Measurements from ENCODE around the gene ACAP3.
"Not testable (repeated sequence)": the region's sequence is repeated elsewhere in the genome, so short reads cannot be mapped to it uniquely, and the experiment has no call there.

The ACAP3 gene

DNA sequence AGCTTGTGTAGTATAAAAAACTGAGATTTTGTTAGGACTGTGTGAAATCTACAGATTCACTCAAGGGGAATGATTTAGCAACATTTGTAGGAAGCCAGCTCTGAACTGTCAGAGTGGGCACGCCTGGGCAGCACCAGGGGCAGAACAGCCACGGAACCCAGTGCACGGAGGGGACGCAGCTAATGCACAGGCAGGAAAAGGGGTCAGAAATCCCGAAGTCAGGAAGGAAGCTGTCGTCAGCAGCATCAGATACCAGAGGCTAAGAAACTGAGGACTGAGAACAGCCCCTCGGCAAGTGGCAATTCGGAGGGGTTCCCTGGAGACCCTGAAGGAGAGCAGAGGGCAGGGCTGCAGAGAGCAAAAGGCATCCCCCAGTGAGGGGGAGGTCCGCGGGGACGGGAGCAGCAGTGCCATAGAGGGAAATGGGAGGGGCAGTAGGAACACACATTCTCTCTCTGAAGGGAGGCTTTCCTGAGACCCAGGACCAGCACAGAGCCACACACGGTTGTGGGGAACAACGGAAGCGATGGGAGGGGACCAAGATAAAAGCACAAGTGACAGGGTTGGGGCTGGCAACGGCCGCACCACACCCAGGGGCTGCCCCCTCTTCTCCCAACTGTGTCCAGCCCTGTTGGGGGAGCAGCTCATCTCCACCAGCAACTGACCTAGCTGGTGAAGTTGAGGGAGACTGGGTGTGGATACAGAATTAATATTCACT is 46.7 kb downstream of the ACAP3 start:
- DNase-seq, result no peak

DNA sequence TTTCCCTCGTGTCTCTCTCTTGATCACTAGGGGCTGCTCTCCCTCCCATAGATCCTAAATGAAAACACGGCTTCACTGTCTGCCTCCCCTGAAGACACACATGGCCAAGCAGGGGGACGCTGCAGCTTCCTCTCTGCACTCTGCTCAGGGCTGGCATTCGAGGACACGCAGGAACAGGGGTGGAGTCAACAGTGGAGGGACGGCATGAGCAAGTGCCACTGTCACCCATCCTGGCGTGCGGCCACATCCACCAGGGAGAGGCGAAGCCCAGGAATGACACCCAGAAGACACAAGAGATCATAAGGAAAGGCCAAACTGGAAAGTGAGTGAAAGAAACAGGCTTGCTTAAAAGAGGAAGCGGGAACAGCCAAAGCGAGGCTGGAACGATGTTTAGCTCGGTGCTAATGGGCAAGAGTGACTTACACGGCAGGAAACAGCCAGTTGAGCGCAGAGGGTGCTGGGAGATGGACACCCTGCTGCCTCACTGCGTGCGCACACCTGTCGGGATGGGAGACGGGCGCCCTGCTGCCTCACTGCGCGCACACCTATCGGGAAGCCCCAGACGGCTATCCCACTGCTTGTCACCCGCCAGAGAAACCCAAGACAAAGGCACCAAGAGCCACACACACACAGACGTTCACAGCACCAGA is 47.7 kb downstream of the ACAP3 start:
- DNase-seq, result no peak

DNA sequence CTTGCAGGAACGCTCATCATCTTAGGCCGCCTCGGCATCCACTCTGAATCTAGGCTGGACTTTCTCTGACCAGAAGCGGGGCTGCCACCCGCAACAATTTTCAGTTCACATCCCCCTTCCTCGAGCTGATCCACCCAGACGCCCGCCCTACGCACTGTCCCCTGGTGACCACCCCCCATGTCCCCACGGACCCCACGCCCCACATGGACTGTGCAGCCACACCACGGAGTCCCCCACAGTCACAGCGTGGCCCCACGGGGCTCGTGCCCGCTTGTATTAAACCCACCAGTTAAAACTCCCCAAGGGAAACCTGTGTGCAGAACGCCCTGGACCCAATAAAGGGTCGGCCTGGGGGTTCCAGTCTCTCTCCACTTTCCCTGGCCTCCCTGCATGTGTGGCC is 48.2 kb downstream of the ACAP3 start:
- no peak for DNase-seq

DNA sequence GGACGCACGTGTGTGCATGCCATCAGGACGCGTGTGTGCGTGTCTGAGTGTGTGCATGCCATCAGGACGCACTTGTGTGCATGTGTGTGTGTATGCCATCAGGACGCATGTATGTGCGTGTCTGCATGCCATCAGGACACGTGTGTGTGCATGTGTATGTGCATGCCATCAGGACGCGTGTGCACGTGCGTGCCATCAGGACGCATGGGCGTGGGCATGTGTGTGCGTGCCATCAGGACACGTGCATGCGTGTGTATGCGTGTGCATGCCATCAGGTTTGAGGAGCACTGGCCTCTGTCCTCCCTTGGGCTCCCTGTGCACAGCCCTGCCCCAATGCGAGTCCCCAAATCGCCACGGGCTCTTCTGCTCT is 48.6 kb downstream of the ACAP3 start:
- DNase-seq, result no peak

DNA sequence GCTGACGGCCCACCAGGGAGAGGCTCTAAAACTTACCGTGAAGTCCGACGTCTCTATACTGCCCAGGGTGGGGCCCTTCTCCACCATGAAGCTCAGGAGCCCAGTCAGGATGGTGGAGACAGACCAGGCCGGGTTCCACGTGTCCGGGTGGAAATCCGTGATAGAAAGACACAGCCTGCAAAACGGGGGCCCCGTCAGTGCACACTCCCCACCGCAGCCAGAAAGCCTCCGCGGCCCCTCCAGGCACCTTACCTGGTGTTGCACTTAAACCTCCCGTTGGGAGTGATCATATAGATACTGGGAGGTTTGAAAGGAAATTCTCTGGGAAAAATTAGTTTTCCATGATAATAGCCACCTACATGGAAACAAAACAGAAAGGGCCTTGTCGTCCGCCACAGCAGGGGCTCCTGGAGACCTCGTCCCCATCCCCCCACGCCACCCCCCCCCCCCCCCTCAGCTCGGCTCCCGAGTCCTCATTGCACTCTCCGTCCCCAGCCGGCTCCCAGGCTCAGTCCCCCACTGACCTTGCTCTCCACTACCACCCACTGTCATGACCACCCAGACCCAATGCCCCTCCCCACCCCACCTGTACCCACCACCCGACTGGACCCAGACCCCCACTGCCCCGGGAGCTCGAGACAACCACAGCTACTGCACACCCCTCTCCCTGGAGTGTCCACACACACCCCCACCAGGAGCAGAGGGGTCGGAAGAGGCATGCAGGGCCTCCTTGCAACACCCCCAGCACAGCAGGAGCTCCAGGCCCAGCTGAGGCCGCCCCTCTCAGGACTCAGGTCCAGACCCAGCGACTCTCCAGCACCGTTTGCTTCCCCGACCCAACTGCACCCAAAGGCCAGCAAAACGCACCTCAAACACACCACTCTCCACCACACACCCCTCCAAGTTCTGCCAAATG is 50.5 kb downstream of the ACAP3 start:
- no peak for DNase-seq

DNA sequence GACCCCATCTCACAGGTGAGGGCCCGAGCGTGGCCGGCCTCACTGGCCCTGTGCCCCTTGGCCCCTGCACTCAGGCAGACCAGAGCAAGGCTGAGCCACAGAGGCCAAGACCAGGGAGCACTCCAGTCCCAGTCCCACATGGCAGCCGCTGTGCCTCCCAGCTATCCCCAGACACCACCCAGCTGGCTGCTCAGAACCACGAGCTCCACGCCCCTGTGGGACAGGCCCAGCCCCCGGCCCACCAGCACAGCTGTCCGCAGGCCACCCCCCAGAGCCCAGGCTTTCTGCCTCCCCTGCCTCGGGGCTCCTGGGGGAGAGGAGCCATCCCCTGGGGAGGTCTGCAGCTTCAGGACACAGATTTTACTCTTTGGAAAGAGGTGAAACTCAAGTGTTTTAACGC is 52.1 kb downstream of the ACAP3 start:
- no peak for DNase-seq

DNA sequence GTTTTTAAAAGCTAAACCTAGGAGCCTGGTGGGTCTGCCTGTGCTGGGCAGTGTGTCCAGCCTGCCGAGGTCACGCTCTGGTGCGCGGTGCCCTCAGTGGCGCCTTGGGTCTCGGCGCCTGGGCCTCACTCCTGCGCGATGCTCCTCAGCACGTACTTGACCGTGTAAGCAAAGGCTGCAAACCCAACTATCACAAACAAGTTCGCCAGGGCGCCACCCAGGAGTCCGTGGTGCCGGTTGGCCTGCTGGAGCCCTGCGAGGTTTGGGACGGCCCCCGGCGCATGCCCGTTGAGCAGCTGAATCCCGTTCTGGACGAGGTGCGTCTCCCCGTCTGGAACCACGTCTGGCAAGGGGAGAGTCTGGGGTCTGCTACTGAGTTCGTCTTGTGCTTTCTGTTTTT is 52.7 kb downstream of the ACAP3 start:
- no peak for DNase-seq

DNA sequence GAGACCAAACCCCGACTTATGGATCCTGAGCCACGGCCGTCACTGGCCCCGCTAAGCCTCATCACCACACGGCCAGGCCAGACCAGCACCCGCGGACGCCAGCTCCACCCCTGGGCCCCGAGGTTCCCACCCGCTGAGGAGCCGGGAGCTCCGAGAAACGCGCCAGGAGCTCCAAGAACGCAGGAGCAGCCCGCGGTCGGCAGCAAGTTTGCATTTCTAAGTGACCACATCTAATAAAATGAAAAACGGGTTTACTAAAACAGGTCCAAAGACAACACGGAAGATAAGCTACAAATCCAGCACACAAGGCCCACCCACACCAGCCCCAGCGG is 53.1 kb downstream of the ACAP3 start:
- DNase-seq, result no peak

DNA sequence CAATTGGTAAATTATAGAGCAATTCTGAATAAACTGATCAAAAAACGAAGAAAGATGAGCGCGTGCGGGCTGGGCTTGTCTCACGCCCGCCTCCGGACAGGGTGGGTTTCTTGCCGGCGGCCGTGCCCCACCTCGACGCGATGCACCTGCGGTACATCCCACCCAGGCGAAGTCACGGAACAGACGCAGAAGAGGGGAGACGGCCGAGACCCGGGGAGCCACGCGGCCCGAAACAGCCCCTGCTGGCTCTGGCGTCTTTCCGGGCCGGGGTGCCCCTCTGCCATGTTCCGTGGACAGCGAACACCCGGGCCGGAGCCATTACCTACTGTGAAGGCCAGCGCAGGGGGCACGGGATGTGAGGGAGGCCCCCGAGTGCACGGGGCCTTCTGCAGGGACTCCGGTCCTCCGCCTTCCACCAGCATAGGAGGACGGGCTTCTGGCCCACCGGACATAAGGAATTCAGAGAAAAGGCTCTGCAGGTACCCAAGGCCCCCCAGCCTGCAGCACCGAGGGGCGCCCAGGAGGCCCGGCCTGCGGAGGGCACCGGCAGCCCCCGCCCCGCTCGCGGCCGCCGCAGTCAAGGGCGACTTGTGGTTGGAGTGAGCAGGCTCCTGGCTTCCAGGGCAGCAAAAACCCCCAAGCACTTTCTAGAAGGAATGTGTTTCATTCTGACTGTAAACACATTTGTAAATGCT is 53.6 kb downstream of the ACAP3 start:
- DNase-seq, result no peak

DNA sequence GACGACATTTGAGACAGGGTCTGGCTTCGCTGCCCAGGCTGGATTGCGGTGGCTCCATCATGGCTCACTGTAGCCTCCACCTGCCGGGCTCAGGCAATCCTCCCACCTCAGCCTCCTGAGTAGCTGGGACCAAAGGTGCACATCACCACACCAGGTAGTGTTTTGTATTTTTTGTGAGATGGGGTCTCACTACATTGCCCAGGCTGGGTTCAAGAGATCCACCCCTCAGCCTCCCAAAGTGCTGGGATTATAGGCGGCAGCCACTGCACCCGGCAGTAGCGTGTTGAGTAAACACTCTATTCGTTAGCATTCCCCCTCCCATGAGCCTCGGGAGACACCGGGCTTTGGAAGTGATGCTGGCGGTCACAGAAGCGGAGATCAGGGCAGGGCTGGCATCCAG is 54.4 kb downstream of the ACAP3 start:
- no peak for DNase-seq

DNA sequence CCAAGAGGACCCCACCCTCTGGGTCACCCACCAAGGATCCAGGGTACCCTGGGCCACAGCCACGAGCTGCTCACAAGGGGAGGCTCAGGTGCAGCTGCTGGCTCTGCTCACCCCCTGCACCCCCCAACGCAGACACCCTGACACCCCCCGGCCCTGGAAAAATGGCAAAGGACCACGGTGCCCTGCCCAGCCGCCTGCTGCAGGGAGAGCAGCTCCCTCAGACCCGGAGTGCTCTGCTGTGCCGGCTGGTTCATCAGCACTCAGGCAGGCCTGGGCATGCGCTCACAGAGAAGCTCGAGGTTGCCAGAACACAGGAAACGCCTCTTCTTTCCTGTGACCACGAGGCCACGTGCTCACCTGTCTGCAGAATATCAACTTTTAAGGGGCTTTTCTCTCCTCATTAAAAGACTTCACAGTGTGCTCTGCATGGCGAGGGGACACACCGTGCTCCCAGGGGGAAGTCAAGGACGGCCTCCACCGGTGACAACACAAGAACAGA is 56.9 kb downstream of the ACAP3 start:
- no peak for DNase-seq

DNA sequence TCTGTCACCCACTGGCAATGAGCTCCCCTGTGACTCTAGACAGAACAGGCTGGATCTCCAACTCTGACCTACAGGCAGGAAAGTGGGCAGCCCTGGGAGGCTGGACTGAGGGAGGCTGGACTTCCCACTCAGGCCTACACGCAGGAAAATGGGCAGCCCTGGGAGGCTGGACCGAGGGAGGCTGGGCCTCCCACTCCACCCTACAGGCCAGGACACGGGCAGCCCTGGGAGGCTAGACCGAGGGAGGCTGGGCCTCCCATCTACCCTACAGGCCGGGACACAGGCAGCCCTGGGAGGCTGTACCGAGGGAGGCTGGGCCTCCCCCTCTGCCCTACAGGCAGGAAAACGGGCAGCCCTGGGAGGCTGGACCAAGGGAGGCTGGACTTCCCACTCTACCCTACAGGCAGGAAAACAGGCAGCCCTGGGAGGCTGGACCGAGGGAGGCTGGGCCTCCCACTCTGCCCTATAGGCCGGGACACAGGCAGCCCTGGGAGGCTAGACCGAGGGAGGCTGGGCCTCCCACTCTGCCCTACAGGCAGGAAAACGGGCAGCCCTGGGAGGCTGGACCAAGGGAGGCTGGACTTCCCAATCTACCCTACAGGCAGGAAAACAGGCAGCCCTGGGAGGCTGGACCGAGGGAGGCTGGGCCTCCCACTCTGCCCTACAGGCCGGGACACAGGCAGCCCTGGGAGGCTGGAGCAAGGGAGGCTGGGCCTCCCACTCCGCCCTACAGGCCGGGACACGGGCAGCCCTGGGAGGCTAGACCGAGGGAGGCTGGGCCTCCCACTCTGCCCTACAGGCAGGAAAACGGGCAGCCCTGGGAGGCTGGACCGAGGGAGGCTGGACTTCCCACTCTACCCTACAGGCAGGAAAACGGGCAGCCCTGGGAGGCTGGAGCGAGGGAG is 59.5 kb downstream of the ACAP3 start:
- not testable (repeated sequence) for DNase-seq

DNA sequence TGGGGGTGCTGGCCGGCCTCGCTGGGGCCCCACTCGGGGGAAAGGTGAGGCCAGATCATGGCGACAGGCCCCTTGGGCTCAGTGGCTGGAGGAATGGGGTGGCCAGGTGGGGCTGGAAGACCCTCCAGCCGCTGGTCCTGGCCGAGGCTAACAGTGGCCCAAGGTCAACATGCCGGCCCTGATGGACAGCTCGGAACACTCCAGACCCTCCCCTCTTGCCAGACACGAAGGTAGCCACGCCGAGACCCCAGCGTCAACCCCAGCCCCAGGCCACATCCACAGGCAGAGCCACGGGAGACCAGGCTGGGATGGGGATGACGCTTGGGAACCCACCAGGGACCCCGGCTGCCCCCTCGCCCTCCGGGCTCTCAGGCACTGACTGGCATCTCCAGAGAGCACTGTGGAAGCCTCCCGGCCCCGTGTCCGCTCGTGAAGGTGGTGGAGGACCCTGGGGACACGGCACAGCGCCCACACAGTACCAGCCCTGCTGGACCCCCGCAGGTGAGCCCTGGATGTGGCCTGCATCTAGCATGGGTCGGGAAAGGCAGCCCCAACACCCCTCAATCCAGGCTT is 60.3 kb downstream of the ACAP3 start:
- no peak for DNase-seq

DNA sequence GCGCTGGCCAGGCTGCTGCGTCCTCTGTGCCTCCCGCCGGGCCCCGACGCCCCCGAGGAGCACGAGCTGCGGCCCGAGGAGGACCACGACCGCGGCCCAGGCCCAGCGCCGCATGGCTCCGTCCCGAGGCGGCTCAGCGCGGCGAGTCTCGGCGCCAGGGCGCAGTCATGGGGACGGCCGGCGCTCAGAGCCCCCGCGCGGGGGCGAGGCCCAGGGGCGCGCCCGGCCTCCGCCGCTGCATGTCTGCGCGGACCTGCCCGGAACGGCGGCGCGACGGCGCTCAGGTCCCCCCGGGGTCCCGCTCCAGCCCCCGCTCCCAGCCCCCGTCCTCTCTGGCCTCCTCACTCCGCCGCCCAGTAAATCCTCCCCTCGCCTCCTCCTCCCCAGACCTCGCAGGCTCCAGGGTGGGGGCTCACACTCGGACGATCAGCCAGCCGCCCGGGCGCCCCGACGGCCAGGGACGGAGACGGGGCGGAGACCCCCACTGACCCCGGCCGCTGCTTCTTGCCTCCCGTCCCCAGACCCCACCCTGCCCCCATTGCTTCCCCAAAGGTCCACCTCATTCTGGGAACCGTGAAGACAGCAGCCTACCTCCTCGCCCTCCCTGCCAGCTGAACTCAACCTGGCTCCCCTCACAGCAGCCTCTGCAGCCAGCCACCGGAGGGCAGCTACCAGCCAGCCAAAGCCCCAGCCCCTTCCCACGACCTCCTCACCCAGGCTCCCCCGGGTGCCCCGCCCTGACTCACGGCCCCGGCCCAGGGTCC is 61.0 kb downstream of the ACAP3 start, which contains the start of gene C1QTNF12:
Gene C1QTNF12, minus strand, starts transcription at position 146 of the 764 bp plus-strand sequence. Its CDS starts 32 bp downstream, at position 114.
- no peak for DNase-seq

DNA sequence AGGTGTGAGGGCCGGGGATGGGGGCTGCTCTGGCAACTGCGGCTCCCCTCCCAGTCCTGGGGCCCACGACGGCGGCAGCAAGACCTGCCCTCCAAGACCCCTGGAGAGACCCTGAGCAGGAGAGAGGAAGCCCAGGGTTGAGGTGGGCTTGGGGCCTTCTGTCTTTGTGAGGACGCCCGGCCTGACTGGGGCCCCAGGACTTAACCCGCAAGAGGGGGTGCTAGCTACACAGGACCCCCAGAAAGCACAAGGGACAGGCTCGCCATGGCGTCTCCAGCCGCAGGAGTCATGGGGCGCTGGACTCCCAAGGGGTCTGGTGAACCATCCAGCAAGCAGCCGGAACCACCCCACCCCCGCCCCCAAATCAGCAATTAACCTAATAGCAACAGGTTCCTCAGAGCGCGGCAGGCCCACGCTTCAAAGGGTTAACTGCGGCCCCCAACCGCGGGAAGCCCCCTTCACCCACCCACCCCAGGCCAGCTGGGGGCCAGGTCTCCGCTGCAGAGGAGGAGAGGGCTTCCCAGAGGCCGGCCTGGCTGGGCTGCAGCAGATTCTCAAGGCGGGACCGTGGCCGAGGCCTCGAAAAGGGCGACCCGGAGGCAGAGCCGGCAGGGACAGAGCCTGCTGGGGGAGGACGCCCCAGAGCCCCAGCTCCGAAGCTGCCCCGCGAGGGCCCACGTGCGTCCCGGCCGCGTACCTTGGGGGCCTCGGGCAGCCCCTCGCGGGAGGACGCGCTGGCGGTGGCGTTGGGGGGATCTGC is 61.7 kb downstream of the ACAP3 start:
- DNase-seq, result no peak

DNA sequence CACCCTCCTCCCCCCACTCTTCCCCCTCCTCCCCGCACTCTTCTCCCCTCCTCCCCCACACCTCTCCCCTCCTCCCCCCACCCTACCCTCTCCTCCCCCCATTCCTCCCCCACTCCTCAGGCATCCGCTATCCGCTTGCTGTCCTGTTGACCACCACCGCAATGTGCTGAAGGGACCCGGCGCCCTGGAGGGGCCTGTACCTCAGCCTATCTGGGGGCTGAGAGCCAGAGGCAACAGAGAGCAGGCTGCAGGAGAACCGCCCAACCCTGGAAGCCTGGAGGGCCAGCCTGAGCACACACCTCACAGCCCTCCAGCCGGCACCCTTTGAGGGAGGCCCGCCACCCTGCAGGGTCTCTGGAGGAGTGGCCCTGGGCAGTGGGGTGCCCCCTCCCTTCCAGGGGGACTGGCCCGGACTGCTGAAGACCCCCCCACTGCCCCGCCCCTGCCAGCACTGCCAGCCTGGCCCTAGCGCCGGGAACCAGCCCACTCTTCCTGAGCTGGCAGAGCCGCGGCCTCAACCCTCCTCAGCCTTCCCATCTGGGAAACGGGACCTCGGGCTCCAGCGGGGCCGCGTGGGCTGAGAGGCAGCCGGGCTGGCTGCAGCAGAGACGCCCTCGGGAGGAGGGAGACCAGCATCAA is 62.4 kb downstream of the ACAP3 start:
- no peak for DNase-seq

DNA sequence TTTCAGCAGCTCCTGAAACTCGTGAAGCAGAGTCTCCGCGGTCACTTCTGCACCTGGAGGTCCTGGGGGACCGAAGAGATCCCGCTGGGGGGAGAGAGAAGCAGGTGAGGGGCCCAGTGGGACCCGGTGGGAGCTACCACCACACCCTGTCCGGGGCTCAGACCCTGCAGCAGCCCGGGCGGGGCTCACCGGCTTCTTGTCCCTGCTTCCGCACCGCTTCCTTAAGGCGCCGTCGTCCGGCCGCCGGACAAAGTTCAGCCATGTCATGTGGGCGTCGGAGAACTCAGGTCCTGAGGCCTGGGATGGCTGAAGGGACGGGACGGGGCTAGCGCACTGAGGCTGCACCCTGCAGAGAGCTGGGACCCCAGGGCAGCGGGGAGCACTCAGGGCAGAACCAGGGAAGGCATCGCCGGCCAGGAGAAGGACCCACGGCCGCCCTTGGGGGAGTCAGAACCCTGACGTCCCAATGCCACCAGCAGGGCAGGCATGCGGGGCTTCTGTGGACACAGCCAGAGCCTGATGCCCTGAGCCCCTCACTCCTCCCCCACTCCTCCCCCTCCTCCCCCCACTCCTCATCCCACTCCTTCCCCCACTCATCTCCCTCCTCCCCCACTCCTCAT is 63.4 kb downstream of the ACAP3 start:
- no peak for DNase-seq

DNA sequence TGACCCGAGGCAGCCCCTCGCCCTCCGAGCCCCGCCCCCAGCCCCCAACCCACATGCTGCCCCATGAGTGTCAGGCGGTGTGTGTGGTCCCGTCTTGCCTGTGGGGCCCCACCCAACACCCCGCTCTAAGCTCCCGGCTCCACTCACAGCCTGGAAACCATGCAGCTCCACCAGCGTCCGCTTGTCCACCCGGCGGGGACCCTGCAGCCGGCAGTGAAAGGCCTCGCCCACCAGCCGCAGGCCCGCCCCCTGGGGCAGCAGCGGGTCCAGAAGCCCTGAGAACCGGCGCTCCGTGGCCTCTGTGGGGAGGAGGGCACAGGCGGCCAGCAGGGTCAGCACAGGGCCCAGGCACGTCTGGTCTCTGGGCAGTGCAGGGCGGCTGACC is 63.9 kb downstream of the ACAP3 start:
- DNase-seq, result no peak

DNA sequence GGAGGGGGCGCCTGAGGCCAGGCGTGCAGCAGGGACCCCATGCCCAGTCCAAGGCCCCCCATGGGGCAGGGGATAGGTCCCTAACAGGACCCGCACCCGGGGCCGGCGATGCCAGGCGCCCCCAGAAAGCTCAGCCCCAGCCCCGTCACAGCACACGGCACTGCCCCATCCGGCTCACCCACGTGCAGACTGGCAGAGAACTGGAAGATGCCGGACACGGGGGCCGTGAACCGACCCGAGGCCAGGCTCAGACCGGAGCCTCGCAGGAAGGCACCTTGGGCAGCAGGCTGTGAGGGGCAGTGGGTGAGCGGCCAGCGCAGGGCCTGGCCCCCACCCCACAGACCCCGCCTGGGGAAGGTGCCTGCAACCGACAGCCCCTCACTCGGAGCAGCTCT is 64.5 kb downstream of the ACAP3 start:
- DNase-seq, result no peak
